ENCODE results near the gene NMT1. TPM values are rescaled to one million over a fixed set of nuclear protein-coding genes. Genes with fewer than 3 reads are reported as not detected.

NMT1 gene
- polyA plus RNA-seq, 3 donors: 70.6 to 73.6 (median 71.0) TPM

GRCh38 chr17:45148183-45149036, 87.3 kb downstream of the NMT1 start, which contains the start of gene HEXIM1:
Gene HEXIM1 (plus strand): TSS chr17:45148475. CDS start chr17:45149191, 716 bp downstream.
- DNase-seq (ENCODE audit: low read depth in 3 of 3, low spot score in 2 of 3): peak; percentile 99 to 100 (median 100)

- DNase-seq (ENCODE audit: low read depth in 3 of 3, low spot score in 2 of 3): peak in 1 of 3 donors; percentile 84
These were observed 88.0 kb downstream of the NMT1 start for GRCh38 chr17:45149037-45149668.

- DNase-seq (ENCODE audit: low read depth in 3 of 3, low spot score in 2 of 3): no peak
These were observed 88.8 kb downstream of the NMT1 start for GRCh38 chr17:45149669-45150664.

- no peak for DNase-seq (ENCODE audit: low read depth in 3 of 3, low spot score in 2 of 3)
These were observed 90.0 kb downstream of the NMT1 start for GRCh38 chr17:45150911-45151809.

GRCh38 chr17:45155029-45155428, 93.9 kb downstream of the NMT1 start:
- DNase-seq (ENCODE audit: low read depth in 3 of 3, low spot score in 2 of 3): no peak

- DNase-seq (ENCODE audit: low read depth in 3 of 3, low spot score in 2 of 3): no peak
These were observed 94.4 kb downstream of the NMT1 start for GRCh38 chr17:45155483-45155882.

- no peak for DNase-seq (ENCODE audit: low read depth in 3 of 3, low spot score in 2 of 3)
These were observed 95.1 kb downstream of the NMT1 start for GRCh38 chr17:45156242-45156641.

Other genes with a start within 250 kb of the NMT1 start
- 10 to 100 TPM; 23.0 to 23.8 (median 23.4) TPM for gene GJC1, start 231.0 kb upstream of the NMT1 start, polyA plus RNA-seq (ENCODE audit: insufficient read length in 3 of 3)
- 1 to 10 TPM; 1.9 to 2.0 (median 2.0) TPM for gene HIGD1B, start 213.4 kb upstream of the NMT1 start, polyA plus RNA-seq (ENCODE audit: insufficient read length in 3 of 3)
- gene EFTUD2, start 161.9 kb upstream of the NMT1 start, polyA plus RNA-seq (ENCODE audit: insufficient read length in 3 of 3): 100 to 1,000 TPM; 124 to 134 (median 133) TPM
- gene GFAP, start 145.8 kb upstream of the NMT1 start, polyA plus RNA-seq (ENCODE audit: insufficient read length in 3 of 3): 1 to 10 TPM in 1 of 3 donors, under 1 TPM in 2; 0.67 to 1.1 (median 0.89) TPM
- 1 to 10 TPM; 9.0 to 9.7 (median 9.1) TPM for gene KIF18B, start 113.5 kb upstream of the NMT1 start, polyA plus RNA-seq (ENCODE audit: insufficient read length in 3 of 3)
- 1 to 10 TPM; 1.3 to 2.4 (median 1.7) TPM for gene C1QL1, start 93.0 kb upstream of the NMT1 start, polyA plus RNA-seq (ENCODE audit: insufficient read length in 3 of 3)
- 10 to 100 TPM; 41.7 to 52.5 (median 45.7) TPM for gene DCAKD, start 9.7 kb upstream of the NMT1 start, polyA plus RNA-seq (ENCODE audit: insufficient read length in 3 of 3)
- gene PLCD3, start 71.2 kb downstream of the NMT1 start, polyA plus RNA-seq (ENCODE audit: insufficient read length in 3 of 3): 10 to 100 TPM; 18.7 to 24.9 (median 23.0) TPM
- gene ACBD4, start 74.4 kb downstream of the NMT1 start, polyA plus RNA-seq (ENCODE audit: insufficient read length in 3 of 3): 10 to 100 TPM; 10.5 to 11.5 (median 10.8) TPM
- 10 to 100 TPM; 36.5 to 37.4 (median 37.0) TPM for gene HEXIM1, start 87.2 kb downstream of the NMT1 start, polyA plus RNA-seq (ENCODE audit: insufficient read length in 3 of 3)
- gene HEXIM2, start 100.6 kb downstream of the NMT1 start, polyA plus RNA-seq (ENCODE audit: insufficient read length in 3 of 3): 10 to 100 TPM; 12.1 to 14.2 (median 12.7) TPM
- 1 to 10 TPM; 5.5 to 6.6 (median 5.7) TPM for gene FMNL1, start 160.6 kb downstream of the NMT1 start, polyA plus RNA-seq (ENCODE audit: insufficient read length in 3 of 3)
- gene SPATA32, start 200.8 kb downstream of the NMT1 start, polyA plus RNA-seq (ENCODE audit: insufficient read length in 3 of 3): under 1 TPM in 2 of 3 donors, not detected in 1; 0.08 to 0.16 TPM